ENCODE data around the gene MARCHF4.

The MARCHF4 gene

GRCh38 chr2:216328347-216328746 lies 43.9 kb downstream of the MARCHF4 start:
- no peaks in the 10 kb centered on the region for H3K36me3 ChIP-seq (ENCODE audit: control insufficient read depth, insufficient read depth, low read length)
- H3K27ac ChIP-seq (ENCODE audit: low read depth, low read length) = no peak overlapping the region
- H3K4me1 ChIP-seq (ENCODE audit: control insufficient read depth, insufficient read depth, low read length) = no peaks in the 10 kb centered on the region
- H3K4me3 ChIP-seq (ENCODE audit: low read depth, low read length) = no peak overlapping the region
- no peaks in the 10 kb centered on the region for H3K27me3 ChIP-seq (ENCODE audit: control insufficient read depth, insufficient read depth, low read length)
- H3K9ac ChIP-seq (ENCODE audit: low read length) = no peak overlapping the region
- no peaks in the 10 kb centered on the region for H3K9me3 ChIP-seq (ENCODE audit: control insufficient read depth, insufficient read depth, low read depth, low read length)

- Histone ChIP-seq H3K36me3 (ENCODE audit: control insufficient read depth, insufficient read depth, low read length) (no peaks in the 10 kb centered on the region), H3K4me3 (ENCODE audit: low read depth, low read length) (no peak overlapping the region), H3K27ac (ENCODE audit: low read depth, low read length) (no peak overlapping the region), H3K9me3 (ENCODE audit: control insufficient read depth, insufficient read depth, low read depth, low read length) (no peaks in the 10 kb centered on the region), H3K27me3 (ENCODE audit: control insufficient read depth, insufficient read depth, low read length) (no peaks in the 10 kb centered on the region), H3K4me1 (ENCODE audit: control insufficient read depth, insufficient read depth, low read length) (no peaks in the 10 kb centered on the region), H3K9ac (ENCODE audit: low read length) (no peak overlapping the region)
Observed at GRCh38 chr2:216327447-216327935, 44.8 kb downstream of the MARCHF4 start.
